ENCODE measurements around the gene WSCD2.

The WSCD2 gene

DNA sequence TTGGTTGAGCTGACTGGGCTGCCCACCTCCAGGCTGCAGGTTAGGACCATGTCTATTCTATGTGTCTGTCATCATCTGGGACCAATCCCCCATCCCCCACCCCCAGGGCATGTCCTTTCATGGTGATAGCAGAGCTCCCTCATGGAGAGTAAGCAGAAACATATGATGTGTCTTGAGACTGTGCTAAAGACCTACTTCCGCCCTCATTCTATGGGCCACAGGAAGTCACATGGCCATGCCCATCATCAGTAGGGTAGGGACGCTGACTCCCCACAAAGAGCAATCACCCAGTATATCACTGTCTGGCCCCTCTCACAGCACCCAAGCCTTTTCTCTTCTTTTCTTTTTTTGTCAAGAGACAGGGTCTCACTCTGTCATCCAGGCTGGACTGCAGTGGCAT lies 110.3 kb downstream of the WSCD2 start:
- TF ChIP-seq, protein P1, sequence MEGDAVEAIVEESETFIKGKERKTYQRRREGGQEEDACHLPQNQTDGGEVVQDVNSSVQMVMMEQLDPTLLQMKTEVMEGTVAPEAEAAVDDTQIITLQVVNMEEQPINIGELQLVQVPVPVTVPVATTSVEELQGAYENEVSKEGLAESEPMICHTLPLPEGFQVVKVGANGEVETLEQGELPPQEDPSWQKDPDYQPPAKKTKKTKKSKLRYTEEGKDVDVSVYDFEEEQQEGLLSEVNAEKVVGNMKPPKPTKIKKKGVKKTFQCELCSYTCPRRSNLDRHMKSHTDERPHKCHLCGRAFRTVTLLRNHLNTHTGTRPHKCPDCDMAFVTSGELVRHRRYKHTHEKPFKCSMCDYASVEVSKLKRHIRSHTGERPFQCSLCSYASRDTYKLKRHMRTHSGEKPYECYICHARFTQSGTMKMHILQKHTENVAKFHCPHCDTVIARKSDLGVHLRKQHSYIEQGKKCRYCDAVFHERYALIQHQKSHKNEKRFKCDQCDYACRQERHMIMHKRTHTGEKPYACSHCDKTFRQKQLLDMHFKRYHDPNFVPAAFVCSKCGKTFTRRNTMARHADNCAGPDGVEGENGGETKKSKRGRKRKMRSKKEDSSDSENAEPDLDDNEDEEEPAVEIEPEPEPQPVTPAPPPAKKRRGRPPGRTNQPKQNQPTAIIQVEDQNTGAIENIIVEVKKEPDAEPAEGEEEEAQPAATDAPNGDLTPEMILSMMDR (conservative IDR thresholded peaks at IDR 0.05): no peak
- no peak for TF ChIP-seq ZFX (IDR thresholded peaks at IDR 0.05)
- H3K27ac ChIP-seq: no peak overlapping the region

DNA sequence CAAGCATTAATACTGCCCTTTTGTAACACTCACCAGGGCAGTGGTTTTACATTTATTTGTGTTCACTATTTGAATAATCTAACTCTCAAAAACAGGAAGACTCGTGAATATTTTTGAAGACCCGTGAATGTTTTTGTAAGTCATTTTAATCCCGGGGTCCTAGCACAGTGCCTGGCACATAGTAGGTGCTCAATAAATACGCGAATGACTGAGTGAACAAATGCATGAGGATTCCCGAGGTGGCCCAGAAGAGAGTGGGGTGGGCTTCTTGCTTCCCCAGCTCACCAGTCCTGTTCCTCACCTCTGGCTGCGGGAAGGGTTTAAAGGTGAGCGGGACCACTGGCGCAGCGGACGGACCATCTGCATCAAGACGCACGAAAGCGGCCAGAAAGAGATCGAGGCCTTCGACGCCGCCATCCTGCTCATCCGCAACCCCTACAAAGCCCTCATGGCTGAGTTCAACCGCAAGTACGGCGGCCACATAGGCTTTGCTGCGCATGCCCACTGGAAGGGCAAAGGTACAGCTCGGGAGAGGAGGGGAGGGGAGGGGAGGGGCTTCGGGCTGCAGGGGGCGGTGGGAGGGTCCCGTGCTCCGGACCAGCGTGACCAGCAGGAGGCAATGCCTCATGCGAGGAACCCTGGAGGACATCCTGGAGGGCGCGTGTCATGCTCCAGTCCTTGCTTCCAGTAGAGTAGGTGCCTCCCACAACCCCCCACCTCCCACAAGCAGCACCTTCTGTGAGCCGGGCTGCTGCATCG lies 111.1 kb downstream of the WSCD2 start:
- TF ChIP-seq, protein P1 (conservative IDR thresholded peaks at IDR 0.05): no peak
- TF ChIP-seq ZFX (IDR thresholded peaks at IDR 0.05): no peak
- H3K27ac ChIP-seq: no peak overlapping the region

DNA sequence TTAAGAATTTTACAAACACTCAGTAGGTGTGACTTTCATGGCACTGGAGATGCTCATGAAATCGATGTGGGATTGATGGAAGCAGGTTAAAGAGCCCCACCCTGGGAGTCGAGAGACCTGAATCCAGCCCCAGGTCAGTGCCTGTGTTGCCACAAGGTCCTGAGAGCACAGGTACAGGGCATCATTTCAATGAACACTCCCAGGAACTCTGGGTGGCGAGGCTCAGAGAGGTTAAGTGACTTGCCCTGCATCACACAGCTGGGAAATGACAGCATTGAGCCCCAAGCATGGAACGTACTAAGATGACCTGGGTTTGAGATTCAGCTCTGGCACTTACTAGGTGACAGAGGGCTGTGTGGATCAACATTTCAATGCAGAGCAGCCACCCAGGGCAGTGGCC lies 111.8 kb downstream of the WSCD2 start:
- no peak overlapping the region for H3K27ac ChIP-seq
- TF ChIP-seq, protein P1 (conservative IDR thresholded peaks at IDR 0.05): no peak
- TF ChIP-seq ZFX (IDR thresholded peaks at IDR 0.05): no peak

DNA sequence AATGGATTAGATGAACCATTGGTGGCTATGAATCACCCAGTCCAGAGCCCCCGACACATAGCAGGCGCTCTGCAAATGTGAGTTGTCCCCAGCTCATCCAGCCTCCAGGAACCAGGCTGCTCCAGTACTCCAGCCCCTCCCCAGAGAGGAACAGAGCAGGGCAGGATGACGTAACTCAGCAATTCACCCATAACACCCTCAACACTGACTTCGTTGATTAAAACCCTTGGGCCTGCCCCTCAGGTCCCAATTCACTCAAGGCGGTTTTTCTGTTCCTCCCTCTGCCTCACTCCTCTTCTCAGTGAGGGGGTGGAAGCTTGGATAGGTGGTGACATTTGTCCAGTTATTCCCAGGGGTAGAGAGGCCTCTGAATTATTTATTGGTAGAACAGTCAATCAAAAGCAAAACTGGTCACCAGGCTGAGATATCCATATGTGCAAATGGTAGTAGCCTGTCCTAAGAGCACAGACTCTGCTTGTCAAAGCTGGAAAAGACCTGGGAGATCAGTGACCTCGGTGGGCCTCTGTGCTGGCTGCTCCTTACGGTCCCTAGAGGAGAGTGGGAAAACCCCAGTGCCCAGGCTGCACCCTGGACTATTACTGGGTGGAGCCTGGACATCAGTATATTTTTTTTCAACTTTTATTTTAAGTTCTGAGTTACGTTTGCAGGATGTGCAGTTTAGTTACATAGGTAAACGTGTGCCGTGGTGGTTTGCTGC lies 113.1 kb downstream of the WSCD2 start:
- no peak overlapping the region for H3K27ac ChIP-seq
- TF ChIP-seq, protein P1 (conservative IDR thresholded peaks at IDR 0.05): no peak
- no peak for TF ChIP-seq ZFX (IDR thresholded peaks at IDR 0.05)

DNA sequence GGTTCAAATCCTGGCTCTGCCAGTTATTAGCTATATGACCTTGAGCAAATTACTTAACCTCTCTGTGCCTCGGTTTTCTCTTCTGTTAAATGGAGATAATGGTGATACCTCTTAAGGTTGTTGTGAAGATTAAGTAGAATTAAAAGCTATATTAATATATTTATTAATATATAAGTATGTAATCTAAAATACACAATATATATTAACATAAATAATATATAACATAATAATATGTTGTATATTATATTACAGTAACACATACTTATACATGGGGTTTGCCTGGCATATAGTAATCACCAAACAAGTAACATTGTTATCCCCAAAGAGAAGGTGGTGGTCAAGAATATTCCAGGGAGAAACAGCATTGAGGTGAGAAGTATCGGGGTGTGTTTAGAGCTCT lies 118.0 kb downstream of the WSCD2 start:
- no peak overlapping the region for H3K27ac ChIP-seq
- TF ChIP-seq, protein P1 (conservative IDR thresholded peaks at IDR 0.05): no peak
- TF ChIP-seq ZFX (IDR thresholded peaks at IDR 0.05): no peak

DNA sequence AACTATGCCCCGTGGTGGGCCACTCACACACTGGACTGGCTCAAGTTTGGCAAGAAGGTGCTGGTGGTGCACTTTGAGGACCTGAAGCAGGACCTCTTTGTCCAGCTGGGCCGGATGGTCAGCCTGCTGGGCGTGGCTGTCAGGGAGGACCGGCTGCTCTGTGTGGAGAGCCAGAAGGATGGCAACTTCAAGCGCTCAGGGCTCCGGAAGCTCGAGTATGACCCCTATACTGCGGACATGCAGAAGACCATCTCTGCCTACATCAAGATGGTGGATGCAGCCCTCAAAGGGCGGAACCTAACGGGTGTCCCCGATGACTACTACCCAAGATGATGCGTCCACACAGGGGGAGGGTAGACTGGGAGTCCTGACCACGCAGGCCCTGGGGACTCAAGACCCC lies 118.9 kb downstream of the WSCD2 start:
- TF ChIP-seq, protein P1 (conservative IDR thresholded peaks at IDR 0.05): no peak
- no peak for TF ChIP-seq ZFX (IDR thresholded peaks at IDR 0.05)
- H3K27ac ChIP-seq: no peak overlapping the region

DNA sequence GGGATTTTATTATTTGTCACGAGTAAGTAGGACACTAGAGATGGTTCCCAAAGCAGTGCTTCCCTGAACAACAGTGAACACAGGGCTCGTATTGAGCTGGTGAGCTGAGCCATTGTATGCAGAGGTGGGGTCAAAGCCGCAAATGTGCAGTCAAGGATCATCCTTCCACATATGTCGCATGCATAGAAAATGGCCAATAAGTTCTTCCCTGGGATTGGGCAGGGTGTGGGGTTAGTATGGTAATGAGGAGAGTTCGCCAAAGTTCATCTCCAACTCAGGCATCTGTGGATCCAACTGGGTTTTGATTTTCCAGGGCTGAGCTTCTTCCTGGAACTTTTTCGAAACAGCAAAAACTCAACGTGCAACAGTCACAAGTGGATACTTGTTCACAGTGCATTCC lies 123.4 kb downstream of the WSCD2 start:
- no peak overlapping the region for H3K27ac ChIP-seq
- TF ChIP-seq ZFX (IDR thresholded peaks at IDR 0.05): no peak
- TF ChIP-seq, protein P1 (conservative IDR thresholded peaks at IDR 0.05): no peak

All from C4-2B (cell line).